Measurements from ENCODE around the gene ANKS6. TPM values are rescaled to one million over a fixed set of nuclear protein-coding genes. Genes with fewer than 3 reads are reported as not detected.

ANKS6 gene
- total RNA-seq, 1 experiment from 2014 or later = 46.3 TPM

DNA sequence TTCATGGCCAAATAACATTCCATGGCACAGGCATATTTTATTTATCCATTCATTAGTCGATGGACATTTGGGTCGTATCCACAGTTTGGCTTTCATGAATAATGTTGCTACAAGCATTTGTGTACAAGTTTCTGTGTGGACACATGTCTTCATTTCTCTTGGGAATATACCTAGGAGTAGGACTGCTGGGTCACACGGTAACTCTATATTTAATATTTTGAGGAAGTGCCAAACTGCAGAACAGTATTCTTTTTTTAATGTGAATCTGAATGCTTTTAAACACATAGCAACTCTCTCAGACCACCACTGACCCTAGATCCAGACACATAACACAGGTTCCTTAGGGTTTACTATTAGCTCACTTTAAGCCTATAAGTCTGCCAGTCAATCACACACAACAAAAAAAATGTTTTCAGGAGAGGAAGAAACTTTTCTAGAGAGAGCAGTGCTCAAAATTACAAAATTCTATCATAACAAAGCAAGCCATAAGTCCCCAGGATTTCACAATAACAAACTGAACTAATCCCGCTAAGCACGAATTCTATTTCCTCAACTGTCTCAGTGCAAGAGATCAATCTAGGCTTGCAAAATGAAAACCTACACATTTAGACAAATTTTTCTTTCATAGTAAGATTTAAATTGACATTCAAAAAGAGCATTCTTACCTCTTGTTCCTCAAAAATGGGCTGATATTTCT is 45.8 kb downstream of the ANKS6 start:
- no peak overlapping the region for H3K4ac ChIP-seq (ENCODE audit: low read depth, low read length)
- no peaks in the 10 kb centered on the region; the same call in 1 of the 2 replicates for H3K27me3 Mint-ChIP-seq (ENCODE audit: low read depth)
- H3K9me3 ChIP-seq (ENCODE audit: control insufficient read depth, low read depth, low read length) = no peaks in the 10 kb centered on the region

More for the DNA sequence above, 45.8 kb downstream of the ANKS6 start:
- Histone ChIP-seq H3K9ac (ENCODE audit: extremely low read depth, insufficient read length, low read length) (no peak overlapping the region), H4K20me1 (ENCODE audit: control insufficient read depth, insufficient read depth, insufficient read length) (no peaks in the 10 kb centered on the region), H3K14ac (ENCODE audit: insufficient read depth, low read length) (no peak overlapping the region), H2AFZ (ENCODE audit: low read length) (no peak overlapping the region), H3K79me2 (ENCODE audit: insufficient read depth, low read length) (no peaks in the 10 kb centered on the region), H4K8ac (replicated peaks; ENCODE audit: insufficient read length, low read depth, low read length) (no peak overlapping the region), H3K79me1 (ENCODE audit: insufficient read depth, low read depth, low read length, poor library complexity, severe bottlenecking) (no peaks in the 10 kb centered on the region), H4K5ac (ENCODE audit: insufficient read length, low read depth, low read length) (no peak overlapping the region), H4K91ac (ENCODE audit: insufficient read length, low read depth, low read length) (no peak overlapping the region), H3K23me2 (ENCODE audit: insufficient read length, low read depth, low read length, poor library complexity, severe bottlenecking) (no peaks in the 10 kb centered on the region), H3K56ac (ENCODE audit: insufficient read length, low read depth, low read length) (no peak overlapping the region), H2BK5ac (ENCODE audit: insufficient read length, low read length) (no peak overlapping the region), H3K18ac (ENCODE audit: insufficient read length, low read depth, low read length) (no peak overlapping the region), H2AK5ac (ENCODE audit: insufficient read length, low read length) (no peak overlapping the region), H3K27me3 (ENCODE audit: insufficient read depth, low read length) (no peaks in the 10 kb centered on the region), H3K23ac (ENCODE audit: insufficient read length, low read depth, low read length) (no peak overlapping the region), H2BK20ac (ENCODE audit: low read depth, low read length, poor library complexity, severe bottlenecking) (no peak overlapping the region), H2BK120ac (ENCODE audit: low read depth, low read length, poor library complexity, severe bottlenecking) (no peak overlapping the region), H3K4me2 (ENCODE audit: insufficient read depth, insufficient read length, low read length) (no peak overlapping the region), H3K4me1 (ENCODE audit: insufficient read depth, low read length) (no peaks in the 10 kb centered on the region), H2BK15ac (ENCODE audit: low read depth, low read length) (no peak overlapping the region), H3K27ac (ENCODE audit: insufficient read length, low read depth, low read length) (no peak overlapping the region), H3T11ph (ENCODE audit: low read length) (no peak overlapping the region), H2BK12ac (ENCODE audit: insufficient read length, low read depth, low read length) (no peak overlapping the region)
- DNase-seq = no peak
- Mint-ChIP-seq H3K36me3 (ENCODE audit: insufficient read depth in 1 of 3, low read depth in 3 of 3) (peaks cover 20 to 68% (median 57%) of the 10 kb centered on the region in 3 experiments), H3K4me3 (no peak overlapping the region), H3K9me3 (no peaks in the 10 kb centered on the region), H3K27ac (no peak overlapping the region), H3K4me1 (no peaks in the 10 kb centered on the region)
- TF ChIP-seq CTCF (conservative IDR thresholded peaks at IDR 0.05) = no peak
- no CpG with 5 or more reads among the region's 5 CpGs for WGBS (ENCODE audit: extremely low coverage, insufficient read length, low lambda C conversion rate)
